ENCODE results near the gene PNLDC1.

The PNLDC1 gene

GRCh38 chr6:159800141-159800865 is at the start of gene PNLDC1:
Gene PNLDC1, plus strand, starts transcription at chr6:159800276. Its CDS starts 32 bp downstream, at chr6:159800308.
- DNase-seq (ENCODE audit: low spot score), result no peak

DNA sequence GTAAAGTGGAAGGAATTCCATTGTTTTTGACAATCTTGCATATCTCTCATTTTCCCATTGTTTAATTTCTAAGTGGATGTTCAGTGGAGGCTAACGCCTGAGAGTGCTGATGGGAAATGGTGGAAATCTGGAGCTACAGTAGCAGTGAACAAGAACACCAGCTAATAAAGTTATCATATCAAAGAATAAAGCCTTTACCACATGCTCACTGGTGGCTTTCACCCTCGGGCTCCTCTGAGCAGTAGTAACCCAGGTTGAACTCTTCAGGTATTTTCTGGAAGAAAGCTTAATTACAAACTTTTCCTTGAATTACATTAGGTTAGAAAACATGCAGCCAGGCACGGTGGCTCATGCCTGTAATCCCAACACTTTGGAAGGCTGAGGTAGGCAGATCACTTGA is 48.6 kb upstream of the PNLDC1 start:
- no peak for DNase-seq (ENCODE audit: low spot score)

DNA sequence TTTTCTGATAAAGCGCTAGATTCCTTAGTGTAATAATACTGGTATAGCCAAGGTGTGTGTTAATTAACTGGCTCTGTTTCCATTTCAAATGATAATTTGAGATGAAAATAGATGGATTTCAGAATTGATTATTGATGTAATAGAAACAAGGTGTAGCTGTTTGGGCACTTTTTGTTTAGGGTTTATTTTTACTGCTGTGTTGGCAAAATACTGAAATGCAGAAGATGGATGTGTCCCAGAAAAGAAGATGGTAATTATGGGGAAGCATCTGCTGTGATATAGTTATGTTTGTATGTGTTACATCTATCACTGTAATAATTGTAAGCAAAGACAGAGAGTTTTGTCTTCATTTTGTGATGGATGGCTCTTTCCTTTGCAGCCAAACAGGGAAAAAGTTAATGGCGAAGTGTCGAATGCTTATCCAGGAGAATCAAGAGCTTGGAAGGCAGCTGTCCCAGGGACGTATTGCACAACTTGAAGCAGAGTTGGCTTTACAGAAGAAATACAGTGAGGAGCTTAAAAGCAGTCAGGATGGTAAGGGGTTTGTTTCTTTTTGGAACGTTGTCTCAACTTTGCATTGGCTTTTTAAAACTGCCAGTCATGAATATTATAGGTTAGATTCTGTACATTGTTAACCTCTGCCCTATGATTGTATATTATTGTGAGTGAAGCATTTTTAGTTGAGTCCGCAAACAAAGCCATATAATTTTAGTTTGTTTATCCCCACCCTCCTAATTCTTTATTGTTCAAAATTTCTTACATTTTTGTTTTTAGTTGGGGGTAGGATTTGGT is 46.8 kb upstream of the PNLDC1 start:
- no peak for DNase-seq (ENCODE audit: low spot score)

DNA sequence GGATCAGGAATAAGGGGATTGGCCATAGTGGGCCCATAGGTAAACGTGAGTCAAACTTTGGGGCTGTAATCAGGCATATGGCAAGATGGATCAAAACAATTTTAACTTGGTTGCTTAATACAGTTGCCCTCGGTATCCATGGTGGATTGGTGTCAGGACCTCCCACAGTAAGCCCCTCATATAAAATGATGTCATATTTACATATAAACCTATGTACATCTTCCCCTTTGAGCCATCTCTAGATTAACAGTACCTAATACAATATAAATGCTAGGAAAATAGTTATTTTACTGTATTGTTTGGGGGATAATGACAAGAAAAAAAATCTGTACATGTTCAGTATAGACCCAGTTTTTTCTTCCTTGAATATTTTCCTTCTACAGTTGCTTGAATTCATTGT is 45.7 kb upstream of the PNLDC1 start:
- DNase-seq (ENCODE audit: low spot score), result no peak

- no peak for DNase-seq (ENCODE audit: low spot score)
Measured at GRCh38 chr6:159754959-159755914, 44.8 kb upstream of the PNLDC1 start.

DNA sequence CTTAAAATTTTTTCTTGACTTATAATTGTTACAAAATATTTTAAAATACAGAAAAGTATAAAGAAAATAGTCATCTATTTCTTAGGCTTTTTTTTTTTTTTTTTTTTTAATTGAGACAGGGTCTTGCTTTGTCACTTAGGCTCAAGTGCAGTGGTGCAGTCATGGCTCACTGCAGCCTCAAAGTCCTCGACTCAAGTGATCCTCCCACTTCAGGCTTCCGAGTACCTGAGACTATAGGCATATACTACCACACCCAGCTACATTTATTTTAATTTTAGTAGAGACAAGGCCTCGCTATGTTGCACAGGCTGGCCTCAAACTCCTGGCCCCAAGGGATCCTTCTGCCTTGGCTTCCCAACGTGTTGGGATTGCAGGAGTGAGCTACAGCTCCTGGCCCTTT is 43.6 kb upstream of the PNLDC1 start:
- no peak for DNase-seq (ENCODE audit: low spot score)

GRCh38 chr6:159758031-159759001 is 41.8 kb upstream of the PNLDC1 start:
- DNase-seq (ENCODE audit: low spot score), result no peak

- no peak for DNase-seq (ENCODE audit: low spot score)
Measured at GRCh38 chr6:159759645-159760044, 40.4 kb upstream of the PNLDC1 start.

DNA sequence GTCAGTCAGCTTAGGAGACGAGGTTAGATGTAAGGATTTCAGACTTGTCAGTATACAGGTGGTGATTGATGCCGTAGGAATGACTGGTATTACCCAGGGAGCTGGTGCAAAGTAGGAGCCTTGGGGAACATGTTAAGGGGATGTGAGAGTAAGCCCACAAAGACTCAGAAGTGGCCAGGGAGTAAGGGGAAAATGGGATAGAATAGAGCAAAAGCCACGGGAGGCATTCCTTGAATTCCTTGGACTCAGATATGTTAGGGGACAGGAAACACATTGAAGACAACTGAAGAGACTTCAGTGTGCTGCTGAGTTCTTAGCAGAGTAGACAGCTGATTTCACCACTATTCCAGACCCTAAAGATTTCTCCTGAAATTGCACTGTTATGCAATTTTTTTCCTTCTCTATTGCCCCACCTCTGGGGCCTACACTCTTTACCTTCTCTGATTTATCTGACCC is 39.4 kb upstream of the PNLDC1 start:
- DNase-seq (ENCODE audit: low spot score), result no peak

DNA sequence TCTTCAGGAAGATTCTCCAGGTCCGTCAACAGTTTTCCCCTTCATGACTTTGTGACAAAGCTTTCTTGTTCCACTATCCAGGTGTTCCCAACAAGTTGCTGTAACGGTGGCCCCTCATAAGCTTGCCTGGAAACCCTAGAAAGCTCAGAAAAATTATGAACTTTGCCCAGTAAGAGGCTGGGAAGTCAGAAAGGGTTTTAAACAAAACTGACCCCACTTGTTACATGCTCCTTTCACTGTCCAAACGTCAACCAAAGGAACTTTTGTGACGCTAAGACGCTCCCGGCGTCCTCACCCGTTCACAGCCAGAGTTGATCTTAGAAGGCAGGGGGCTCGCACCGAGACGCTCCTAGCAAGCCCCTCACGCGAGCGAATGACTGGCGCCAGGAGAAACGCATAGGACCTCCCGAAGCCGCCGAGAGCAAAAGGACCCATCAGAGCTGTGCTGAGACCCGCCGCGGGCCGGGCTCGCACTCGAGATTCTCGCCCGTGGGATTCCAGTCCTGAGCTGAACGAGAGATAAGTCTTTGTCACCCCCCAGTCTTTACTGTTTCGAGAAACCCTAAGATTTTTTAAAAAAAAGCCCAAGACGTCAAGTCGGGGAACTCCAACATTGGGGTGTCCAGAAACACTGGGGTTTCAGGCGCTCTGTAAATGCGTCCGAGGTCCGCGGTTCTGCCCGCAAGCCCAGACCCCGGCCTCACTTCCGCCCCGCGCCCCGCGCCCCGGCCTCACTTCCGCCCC is 38.8 kb upstream of the PNLDC1 start:
- DNase-seq (ENCODE audit: low spot score), result no peak

DNA sequence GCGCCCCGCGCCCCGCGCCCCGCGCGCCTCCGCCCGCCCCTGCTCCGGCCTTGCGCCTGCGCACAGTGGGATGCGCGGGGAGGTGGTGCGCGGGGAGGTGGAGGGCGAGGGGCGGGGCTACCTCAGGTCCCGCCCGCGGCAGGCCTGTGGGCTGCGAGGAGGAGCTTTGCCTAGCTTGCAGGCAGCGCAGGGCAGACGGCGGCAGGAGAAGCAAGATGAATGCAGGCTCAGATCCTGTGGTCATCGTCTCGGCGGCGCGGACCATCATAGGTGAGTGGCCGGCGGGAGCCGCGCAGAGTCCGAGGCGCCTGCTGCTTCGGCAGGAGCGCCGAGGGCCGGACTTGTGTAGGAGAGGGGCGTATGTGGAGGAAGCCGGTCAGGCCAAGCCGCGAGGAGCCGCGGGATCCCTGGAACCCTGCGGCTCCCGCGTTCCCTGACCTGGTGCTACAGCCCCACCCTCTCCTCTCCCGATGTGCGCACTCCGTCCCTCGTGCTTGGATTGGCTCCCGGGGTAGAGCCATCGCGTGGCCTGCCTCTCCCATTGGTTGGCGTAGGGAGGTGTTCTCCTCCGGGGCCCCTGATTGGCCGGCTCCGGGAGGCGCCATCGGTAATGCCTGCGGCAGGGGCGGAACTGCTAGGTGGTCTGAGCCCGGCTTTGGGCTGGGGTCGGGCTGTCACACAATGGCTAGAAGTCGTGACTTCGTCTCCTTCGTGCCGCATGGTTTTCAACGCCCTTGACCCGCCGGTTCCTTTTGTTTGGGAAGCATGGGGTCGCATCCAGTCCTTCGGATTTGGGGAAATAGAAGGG is 38.0 kb upstream of the PNLDC1 start, which contains the start of gene ACAT2:
Gene ACAT2, plus strand, starts transcription at position 173 of the 808 bp plus-strand sequence. Its CDS starts 43 bp downstream, at position 216.
- peak; percentile 95 for DNase-seq (ENCODE audit: low spot score)

- peak; percentile 36 for DNase-seq (ENCODE audit: low spot score)
Measured at GRCh38 chr6:159762681-159763293, 37.3 kb upstream of the PNLDC1 start.

- no peak for DNase-seq (ENCODE audit: low spot score)
Measured at GRCh38 chr6:159766906-159767305, 33.2 kb upstream of the PNLDC1 start.

DNA sequence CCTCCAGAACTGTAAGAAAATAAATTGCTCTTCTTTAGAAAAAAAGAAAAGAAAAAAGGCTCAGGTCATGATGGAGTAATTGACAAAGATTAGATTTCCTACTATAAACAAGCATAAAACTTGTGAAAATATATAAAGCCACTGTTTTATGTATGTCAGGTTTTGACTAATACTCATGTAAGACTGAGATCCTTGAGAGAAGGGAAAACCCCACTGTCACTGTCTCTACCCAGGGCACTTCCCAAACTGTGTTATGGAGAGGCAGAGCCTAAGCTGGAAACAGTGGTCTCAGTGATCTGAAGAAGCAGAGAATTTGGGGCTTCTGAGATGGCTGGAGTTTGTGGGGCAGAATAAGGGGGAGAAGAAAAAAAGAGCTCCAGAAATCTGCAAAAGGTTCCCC is 30.6 kb upstream of the PNLDC1 start:
- no peak for DNase-seq (ENCODE audit: low spot score)

- DNase-seq (ENCODE audit: low spot score), result no peak
Measured at GRCh38 chr6:159772196-159772595, 27.9 kb upstream of the PNLDC1 start.

DNA sequence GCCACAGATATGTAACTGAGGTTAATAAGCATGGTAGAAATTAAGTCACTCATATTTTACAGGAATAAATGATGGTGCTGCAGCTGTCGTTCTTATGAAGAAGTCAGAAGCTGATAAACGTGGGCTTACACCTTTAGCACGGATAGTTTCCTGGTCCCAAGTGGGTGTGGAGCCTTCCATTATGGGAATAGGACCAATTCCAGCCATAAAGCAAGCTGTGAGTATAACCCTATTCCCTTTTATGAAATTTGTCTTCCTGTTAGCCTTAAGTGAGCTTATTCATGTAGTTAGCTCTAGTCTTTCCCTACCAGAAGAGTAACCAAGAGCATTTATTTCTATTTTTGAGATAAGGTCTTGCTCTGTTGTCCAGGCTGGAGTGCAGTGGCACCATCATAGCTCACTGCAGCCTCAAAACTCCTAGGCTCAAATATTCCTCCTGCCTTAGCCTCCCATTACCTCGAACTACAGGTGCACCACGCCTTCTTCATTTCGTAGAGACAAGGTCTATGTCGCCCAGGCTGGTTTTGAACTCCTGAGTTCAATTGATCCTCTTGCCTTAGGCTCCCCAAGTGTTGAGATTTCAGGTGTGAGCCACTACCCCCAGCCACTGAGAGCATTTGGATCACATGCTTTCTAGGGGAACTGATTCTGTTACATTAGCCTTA is 22.7 kb upstream of the PNLDC1 start:
- DNase-seq (ENCODE audit: low spot score), result no peak

DNA sequence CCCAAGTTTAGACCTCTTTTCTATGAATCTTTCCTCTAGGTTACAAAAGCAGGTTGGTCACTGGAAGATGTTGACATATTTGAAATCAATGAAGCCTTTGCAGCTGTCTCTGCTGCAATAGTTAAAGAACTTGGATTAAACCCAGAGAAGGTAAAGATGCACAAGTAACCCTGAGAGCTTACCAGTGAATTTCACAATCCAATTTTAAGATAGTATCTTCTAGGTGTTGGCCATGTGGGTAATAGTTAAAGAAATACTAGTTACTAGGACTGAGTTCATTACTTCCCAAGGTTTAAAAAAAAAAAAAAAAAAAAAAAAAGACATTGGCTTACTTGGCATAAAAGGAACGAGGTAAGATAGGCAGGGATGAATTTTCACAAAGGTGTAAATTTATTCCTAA is 21.9 kb upstream of the PNLDC1 start:
- DNase-seq (ENCODE audit: low spot score), result no peak

GRCh38 chr6:159778542-159779103 is 21.5 kb upstream of the PNLDC1 start:
- DNase-seq (ENCODE audit: low spot score), result no peak

Data from HuH-7.5 (cell line).